A549 (cell line): ENCODE results near the gene PCDHGA6. TPM values are rescaled to one million over a fixed set of nuclear protein-coding genes. Genes with fewer than 3 reads are reported as not detected.

Source experiments
- ATAC-seq, 2 experiments: fragments of 200-7000 bp in 1 of 2; fragments of >200 bp in 1 of 2; cut with Nextera tagmentation in 1 of 2; cut with Tn5 transposase in 1 of 2; 3 replicates each; pipeline versions ENCODE4 v1.8.0 to v1.9.1; 2018 to 2020; ENCODE audit warnings: mild to moderate bottlenecking in 1 of 2, moderate library complexity in 1 of 2
- CTCF ChIA-PET: fragments of 300-600 bp; sonication (Branson Sonifier 250); formaldehyde crosslinking; extraction: SDS; loops from one replicate; lab custom pipeline; 2021; ENCODE audit warnings: antibody characterized with exemption, inconsistent platforms; lab: Yijun Ruan, JAX
- POLR2A ChIA-PET: fragments of 350-600 bp; formaldehyde crosslinking; extraction: SDS; loops from one replicate; lab custom pipeline; 2021; ENCODE audit warnings: antibody characterized with exemption, inconsistent platforms; lab: Yijun Ruan, JAX
- DNase-seq, 2 experiments: peaks; one replicate each; pipeline versions ENCODE4 v3.0.0 to v3.0.0-alpha.2; 2011 to 2016; ENCODE audit warnings: low read depth in 1 of 2, low spot score in 1 of 2
- FAIRE-seq: peaks from 2 replicates; lab custom pipeline; 2011; peaks lifted over from hg19 to GRCh38; lab: Jason Lieb, UNC
- H3K27ac ChIP-seq, 2 experiments: fragments of >200 bp; sonication (Bioruptor Twin); formaldehyde crosslinking; 3 replicates each; pipeline ENCODE4 v1.5.1; 2016 to 2017
- H3K4me1 ChIP-seq: fragments of >200 bp; sonication (Bioruptor Twin); formaldehyde crosslinking; 3 replicates; pipeline ENCODE4 v1.6.1; 2016
- H3K4me2 ChIP-seq: fragments of >200 bp; sonication (Bioruptor Twin); formaldehyde crosslinking; 3 replicates; pipeline ENCODE4 v1.6.1; 2016
- H3K4me3 ChIP-seq: fragments of >200 bp; sonication (Bioruptor Twin); formaldehyde crosslinking; 3 replicates; pipeline ENCODE4 v1.5.1; 2016
- H3K9me3 ChIP-seq: fragments of >200 bp; sonication (Bioruptor Twin); formaldehyde crosslinking; 3 replicates; pipeline ENCODE4 v1.6.1; 2016
- BHLHE40 ChIP-seq: IDR thresholded peaks from 2 replicates; pipeline ENCODE4 v1.6.1; 2012; ENCODE audit warnings: low read depth, low read length, inconsistent platforms
- EHMT2 ChIP-seq: fragments of 200-600 bp; sonication (generic); IDR thresholded peaks from 2 replicates; pipeline ENCODE4 v1.6.1; 2016; ENCODE audit warnings: antibody characterized with exemption, low read depth, mild to moderate bottlenecking, moderate library complexity
- EP300 ChIP-seq, 2 experiments: fragments of >200 bp; sonication (Bioruptor Twin); formaldehyde crosslinking; IDR thresholded peaks; 2 replicates in 1 of 2; 3 replicates in 1 of 2; pipeline ENCODE4 v1.6.1; 2016 to 2017
- ESRRA ChIP-seq: fragments of 150-350 bp; IDR thresholded peaks from 2 replicates; pipeline ENCODE4 v1.6.1; 2014; ENCODE audit warnings: mild to moderate bottlenecking, low read length, borderline replicate concordance
- FOSB ChIP-seq: fragments of 250-450 bp; sonication (Bioruptor Pico); IDR thresholded peaks from 2 replicates; pipeline ENCODE4 v1.5.0; 2020; ENCODE audit warnings: mild to moderate bottlenecking, moderate library complexity
- FOSL2 ChIP-seq, 2 experiments: fragments of 450-650 bp in 1 of 2; fragments of >200 bp in 1 of 2; sonication (Bioruptor Twin) in 1 of 2; formaldehyde crosslinking; IDR thresholded peaks; 2 replicates each; pipeline versions ENCODE4 v1.5.0 to v1.6.1; 2016 to 2020; ENCODE audit warnings: mild to moderate bottlenecking in 1 of 2, moderate library complexity in 1 of 2
- GATA3 ChIP-seq: IDR thresholded peaks from 2 replicates; pipeline ENCODE4 v1.6.1; 2012; ENCODE audit warnings: borderline replicate concordance
- HOXB13 ChIP-seq: fragments of 250-450 bp; sonication (Bioruptor Pico); IDR thresholded peaks from 2 replicates; pipeline ENCODE4 v1.5.0; 2020; ENCODE audit warnings: low read depth, mild to moderate bottlenecking, moderate library complexity
- JUN ChIP-seq, 2 experiments: fragments of >200 bp; sonication (Bioruptor Twin); formaldehyde crosslinking; IDR thresholded peaks; 2 replicates in 1 of 2; 3 replicates in 1 of 2; pipeline ENCODE4 v1.6.1; 2016 to 2017
- JUNB ChIP-seq: fragments of >200 bp; sonication (Bioruptor Twin); formaldehyde crosslinking; IDR thresholded peaks from 2 replicates; pipeline ENCODE4 v1.6.1; 2016
- MAFK ChIP-seq: fragments of 450-650 bp; IDR thresholded peaks from 2 replicates; pipeline ENCODE4 v1.6.1; 2014; ENCODE audit not compliant: partially characterized antibody
- MAZ ChIP-seq: fragments of 150-350 bp; IDR thresholded peaks from 2 replicates; pipeline ENCODE4 v1.6.1; 2014; ENCODE audit warnings: antibody characterized with exemption, low read depth, low read length, borderline replicate concordance
- MYC ChIP-seq: IDR thresholded peaks from 2 replicates; pipeline ENCODE4 v1.6.1; 2012; ENCODE audit warnings: mild to moderate bottlenecking, inconsistent platforms, low read length, improper control_type of control experiment, borderline replicate concordance
- POLR2AphosphoS2 ChIP-seq: conservative IDR thresholded peaks from 2 replicates; pipeline ENCODE4 v1.6.1; 2012; ENCODE audit warnings: low read length, improper control_type of control experiment, inconsistent platforms
- RAD21 ChIP-seq, 2 experiments: fragments of >200 bp in 1 of 2; sonication (Bioruptor Twin) in 1 of 2; formaldehyde crosslinking in 1 of 2; IDR thresholded peaks in 1 of 2; conservative IDR thresholded peaks in 1 of 2; 2 replicates in 1 of 2; 3 replicates in 1 of 2; pipeline ENCODE4 v1.6.1; 2012 to 2018; ENCODE audit warnings: inconsistent platforms in 1 of 2
- RCOR1 ChIP-seq: fragments of 150-350 bp; IDR thresholded peaks from 2 replicates; pipeline ENCODE4 v1.6.1; 2014; ENCODE audit warnings: antibody characterized with exemption, low read length, low read depth
- RFX5 ChIP-seq: fragments of 450-650 bp; IDR thresholded peaks from 2 replicates; pipeline ENCODE4 v1.7.1; 2014; ENCODE audit warnings: antibody characterized with exemption, mild to moderate bottlenecking, moderate library complexity
- ZC3H11A ChIP-seq: fragments of 450-650 bp; IDR thresholded peaks from 2 replicates; pipeline ENCODE4 v1.6.1; 2014; ENCODE audit warnings: antibody characterized with exemption, mild to moderate bottlenecking
- ZNF302 ChIP-seq: fragments of 250-450 bp; sonication (Bioruptor Pico); IDR thresholded peaks from 2 replicates; pipeline ENCODE4 v1.9.0; 2021; ENCODE audit warnings: inconsistent platforms, mild to moderate bottlenecking, moderate library complexity
- ZSCAN20 ChIP-seq: fragments of 250-450 bp; sonication (Bioruptor Pico); IDR thresholded peaks from 2 replicates; pipeline ENCODE4 v1.8.0; 2022; ENCODE audit warnings: mild to moderate bottlenecking, moderate library complexity
- WGBS: methylation state at CpG from one replicate; pipeline ENCODE4 v1.1.6; 2017; ENCODE audit errors: missing lambda C conversion rate; 5-methylcytosine and 5-hydroxymethylcytosine counted together
- polyA plus RNA-seq, 4 experiments: library from polyadenylated mRNA; depleted of rRNA in 3 of 4; stranded (reverse); fragments of >200 nt; fragmentation: RNase III in 1 of 4; extraction: RNeasy Plus Mini Kit Qiagen cat#74134 plus additional on column Dnase treatment in 1 of 4; gene quantifications; 2 replicates in 3 of 4; 3 replicates in 1 of 4; pipeline ENCODE4 v1.2.3, GENCODE V29; 2011 to 2017
- TF ChIP-seq, protein P1 (sequence below): IDR thresholded peaks from 2 replicates; pipeline ENCODE4 v1.6.1; 2012; ENCODE audit warnings: low read depth, borderline replicate concordance
- TF ChIP-seq, protein P2 (sequence below): fragments of 450-650 bp; IDR thresholded peaks from 2 replicates; pipeline ENCODE4 v1.6.1; 2014; ENCODE audit warnings: antibody characterized with exemption
- TF ChIP-seq, protein P3 (sequence below): fragments of 200-600 bp; sonication (generic); IDR thresholded peaks from 2 replicates; pipeline ENCODE4 v1.6.1; 2016; ENCODE audit warnings: antibody characterized with exemption, mild to moderate bottlenecking, moderate library complexity
- TF ChIP-seq, protein P4 (sequence below): fragments of >200 bp; sonication (Bioruptor Twin); formaldehyde crosslinking; IDR thresholded peaks from 2 replicates; pipeline ENCODE4 v1.6.1; 2016
- TF ChIP-seq, protein P5 (sequence below): fragments of >200 bp; sonication (Bioruptor Twin); formaldehyde crosslinking; IDR thresholded peaks from 3 replicates; pipeline ENCODE4 v1.5.1; 2016

Gene PCDHGA6
- polyA plus RNA-seq, 2 of the 4 experiments (the other 2 are of a cell fraction): 0.23 to 1.0 TPM

DNA sequence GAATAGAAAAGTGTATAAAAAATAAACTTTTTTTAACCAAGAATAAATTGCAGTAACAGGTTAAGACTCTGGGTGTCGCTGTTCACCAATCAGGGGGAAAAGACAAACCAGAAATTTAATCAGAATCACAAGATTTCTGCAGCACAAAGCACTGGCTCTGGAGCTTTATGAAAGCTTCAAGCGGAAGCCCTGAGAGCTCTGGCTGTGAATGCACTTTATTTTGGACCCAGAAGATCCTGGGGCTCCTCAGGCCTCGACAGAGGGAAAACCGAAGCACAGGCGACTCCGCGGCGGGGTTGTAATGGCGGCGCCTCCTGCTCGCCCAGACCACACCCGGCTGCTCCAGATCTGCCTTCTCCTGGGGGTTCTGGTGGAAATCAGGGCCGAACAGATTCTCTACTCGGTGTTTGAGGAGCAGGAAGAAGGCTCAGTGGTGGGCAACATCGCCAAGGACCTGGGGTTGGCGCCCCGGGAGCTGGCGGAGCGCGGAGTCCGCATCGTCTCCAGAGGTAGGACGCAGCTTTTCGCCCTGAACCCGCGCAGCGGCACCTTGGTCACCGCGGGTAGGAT is 18.7 kb upstream of the PCDHGA6 start, which contains the start of gene PCDHGA4:
TSS of gene PCDHGA4 (plus strand) at position 122 of the 570 bp plus-strand sequence. CDS start at position 209, 87 bp downstream.
- POLR2A ChIA-PET: no interaction called here
- no peak for FAIRE-seq
- no peak within 1 kb of the TSS for H3K4me2 ChIP-seq

DNA sequence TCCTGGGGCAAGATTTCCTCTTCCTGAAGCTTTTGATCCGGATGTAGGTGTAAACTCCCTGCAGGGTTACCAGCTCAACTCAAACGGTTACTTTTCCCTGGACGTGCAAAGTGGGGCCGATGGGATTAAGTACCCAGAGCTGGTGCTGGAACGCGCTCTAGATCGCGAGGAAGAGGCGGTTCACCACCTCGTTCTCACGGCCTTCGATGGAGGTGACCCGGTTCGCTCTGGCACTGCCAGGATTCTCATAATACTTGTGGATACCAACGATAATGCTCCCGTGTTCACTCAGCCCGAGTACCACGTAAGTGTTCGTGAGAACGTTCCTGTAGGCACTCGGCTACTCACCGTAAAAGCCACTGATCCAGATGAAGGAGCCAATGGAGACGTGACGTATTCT is 18.1 kb upstream of the PCDHGA6 start:
- no peak overlapping the region for H3K4me2 ChIP-seq
- CTCF ChIA-PET: interaction anchor here (1.3 to 3.0 kb wide), 4 partner anchors 9 to 212 kb away, joined by 3 to 13 read pairs (median 4); partner anchors contain the start of gene PCDHGA5
- H3K4me3 ChIP-seq: no peak overlapping the region
- POLR2A ChIA-PET: no interaction called here
- H3K9me3 ChIP-seq: peaks cover 58% of the 10 kb centered on the region
- no peak overlapping the region for H3K27ac ChIP-seq
- ATAC-seq (no peak), DNase-seq (no peak), FAIRE-seq (no peak)
- no peaks in the 10 kb centered on the region for H3K4me1 ChIP-seq
- WGBS: 74% methylated on average over 24 of the region's 24 CpGs
- no peak for TF ChIP-seq JUNB
- TF ChIP-seq MYC: no peak
- no peak for TF ChIP-seq ZC3H11A
- TF ChIP-seq ZSCAN20 (CRISPR knock-in tag): no peak
- no peak for TF ChIP-seq FOSB
- TF ChIP-seq EHMT2: no peak
- no peak for TF ChIP-seq BHLHE40
- TF ChIP-seq, protein P1, sequence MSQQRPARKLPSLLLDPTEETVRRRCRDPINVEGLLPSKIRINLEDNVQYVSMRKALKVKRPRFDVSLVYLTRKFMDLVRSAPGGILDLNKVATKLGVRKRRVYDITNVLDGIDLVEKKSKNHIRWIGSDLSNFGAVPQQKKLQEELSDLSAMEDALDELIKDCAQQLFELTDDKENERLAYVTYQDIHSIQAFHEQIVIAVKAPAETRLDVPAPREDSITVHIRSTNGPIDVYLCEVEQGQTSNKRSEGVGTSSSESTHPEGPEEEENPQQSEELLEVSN: no peak
- no peak for TF ChIP-seq ESRRA
- TF ChIP-seq EP300 (IDR thresholded peaks at IDR 0.05): no peak
- TF ChIP-seq RCOR1: no peak
- TF ChIP-seq FOSL2 (IDR thresholded peaks at IDR 0.05): no peak
- no peak for TF ChIP-seq FOSL2 (CRISPR knock-in tag; IDR thresholded peaks at IDR 0.05)
- TF ChIP-seq, protein P2, sequence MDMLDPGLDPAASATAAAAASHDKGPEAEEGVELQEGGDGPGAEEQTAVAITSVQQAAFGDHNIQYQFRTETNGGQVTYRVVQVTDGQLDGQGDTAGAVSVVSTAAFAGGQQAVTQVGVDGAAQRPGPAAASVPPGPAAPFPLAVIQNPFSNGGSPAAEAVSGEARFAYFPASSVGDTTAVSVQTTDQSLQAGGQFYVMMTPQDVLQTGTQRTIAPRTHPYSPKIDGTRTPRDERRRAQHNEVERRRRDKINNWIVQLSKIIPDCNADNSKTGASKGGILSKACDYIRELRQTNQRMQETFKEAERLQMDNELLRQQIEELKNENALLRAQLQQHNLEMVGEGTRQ: no peak
- TF ChIP-seq, protein P3, sequence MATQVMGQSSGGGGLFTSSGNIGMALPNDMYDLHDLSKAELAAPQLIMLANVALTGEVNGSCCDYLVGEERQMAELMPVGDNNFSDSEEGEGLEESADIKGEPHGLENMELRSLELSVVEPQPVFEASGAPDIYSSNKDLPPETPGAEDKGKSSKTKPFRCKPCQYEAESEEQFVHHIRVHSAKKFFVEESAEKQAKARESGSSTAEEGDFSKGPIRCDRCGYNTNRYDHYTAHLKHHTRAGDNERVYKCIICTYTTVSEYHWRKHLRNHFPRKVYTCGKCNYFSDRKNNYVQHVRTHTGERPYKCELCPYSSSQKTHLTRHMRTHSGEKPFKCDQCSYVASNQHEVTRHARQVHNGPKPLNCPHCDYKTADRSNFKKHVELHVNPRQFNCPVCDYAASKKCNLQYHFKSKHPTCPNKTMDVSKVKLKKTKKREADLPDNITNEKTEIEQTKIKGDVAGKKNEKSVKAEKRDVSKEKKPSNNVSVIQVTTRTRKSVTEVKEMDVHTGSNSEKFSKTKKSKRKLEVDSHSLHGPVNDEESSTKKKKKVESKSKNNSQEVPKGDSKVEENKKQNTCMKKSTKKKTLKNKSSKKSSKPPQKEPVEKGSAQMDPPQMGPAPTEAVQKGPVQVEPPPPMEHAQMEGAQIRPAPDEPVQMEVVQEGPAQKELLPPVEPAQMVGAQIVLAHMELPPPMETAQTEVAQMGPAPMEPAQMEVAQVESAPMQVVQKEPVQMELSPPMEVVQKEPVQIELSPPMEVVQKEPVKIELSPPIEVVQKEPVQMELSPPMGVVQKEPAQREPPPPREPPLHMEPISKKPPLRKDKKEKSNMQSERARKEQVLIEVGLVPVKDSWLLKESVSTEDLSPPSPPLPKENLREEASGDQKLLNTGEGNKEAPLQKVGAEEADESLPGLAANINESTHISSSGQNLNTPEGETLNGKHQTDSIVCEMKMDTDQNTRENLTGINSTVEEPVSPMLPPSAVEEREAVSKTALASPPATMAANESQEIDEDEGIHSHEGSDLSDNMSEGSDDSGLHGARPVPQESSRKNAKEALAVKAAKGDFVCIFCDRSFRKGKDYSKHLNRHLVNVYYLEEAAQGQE: no peak
- TF ChIP-seq GATA3: no peak
- TF ChIP-seq, all 56 proteins: peak for 0

More for the DNA sequence above, 18.7 kb upstream of the PCDHGA6 start, which contains the start of gene PCDHGA4:
- H3K4me1 ChIP-seq: no peaks in the 10 kb centered on the region
- DNase-seq (no peak), ATAC-seq (no peak)
- CTCF ChIA-PET: interaction anchor here (0.6 to 3.0 kb wide), 5 partner anchors 9 to 212 kb away, joined by 3 to 13 read pairs (median 4); partner anchors contain the start of gene PCDHGA5
- H3K4me3 ChIP-seq: no peak within 1 kb of the TSS
- H3K9me3 ChIP-seq: peaks cover 52% of the 10 kb centered on the region
- H3K27ac ChIP-seq: no peak within 1 kb of the TSS
- TF ChIP-seq RAD21 (conservative IDR thresholded peaks at IDR 0.05 in 1 of 2, IDR thresholded peaks at IDR 0.05 in 1 of 2) (no peak), HOXB13 (CRISPR knock-in tag) (no peak), JUNB (no peak), MAFK (no peak), MAZ (no peak), ZNF302 (no peak), JUN (IDR thresholded peaks at IDR 0.05) (no peak), RCOR1 (no peak), RFX5 (no peak), POLR2AphosphoS2 (no peak)
- TF ChIP-seq, protein P4, sequence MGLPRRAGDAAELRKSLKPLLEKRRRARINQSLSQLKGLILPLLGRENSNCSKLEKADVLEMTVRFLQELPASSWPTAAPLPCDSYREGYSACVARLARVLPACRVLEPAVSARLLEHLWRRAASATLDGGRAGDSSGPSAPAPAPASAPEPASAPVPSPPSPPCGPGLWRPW: no peak
- TF ChIP-seq, protein P5, sequence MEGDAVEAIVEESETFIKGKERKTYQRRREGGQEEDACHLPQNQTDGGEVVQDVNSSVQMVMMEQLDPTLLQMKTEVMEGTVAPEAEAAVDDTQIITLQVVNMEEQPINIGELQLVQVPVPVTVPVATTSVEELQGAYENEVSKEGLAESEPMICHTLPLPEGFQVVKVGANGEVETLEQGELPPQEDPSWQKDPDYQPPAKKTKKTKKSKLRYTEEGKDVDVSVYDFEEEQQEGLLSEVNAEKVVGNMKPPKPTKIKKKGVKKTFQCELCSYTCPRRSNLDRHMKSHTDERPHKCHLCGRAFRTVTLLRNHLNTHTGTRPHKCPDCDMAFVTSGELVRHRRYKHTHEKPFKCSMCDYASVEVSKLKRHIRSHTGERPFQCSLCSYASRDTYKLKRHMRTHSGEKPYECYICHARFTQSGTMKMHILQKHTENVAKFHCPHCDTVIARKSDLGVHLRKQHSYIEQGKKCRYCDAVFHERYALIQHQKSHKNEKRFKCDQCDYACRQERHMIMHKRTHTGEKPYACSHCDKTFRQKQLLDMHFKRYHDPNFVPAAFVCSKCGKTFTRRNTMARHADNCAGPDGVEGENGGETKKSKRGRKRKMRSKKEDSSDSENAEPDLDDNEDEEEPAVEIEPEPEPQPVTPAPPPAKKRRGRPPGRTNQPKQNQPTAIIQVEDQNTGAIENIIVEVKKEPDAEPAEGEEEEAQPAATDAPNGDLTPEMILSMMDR: no peak
- TF ChIP-seq, all 56 proteins: peak for 0
- 54% methylated on average over 23 of the region's 29 CpGs for WGBS
